Ishikawa (cell line): Measurements from ENCODE around the gene MICALL2.

Experiments
- CEBPB ChIP-seq: IDR thresholded peaks from 2 replicates; pipeline ENCODE4 v1.6.1; 2012
- CREB1 ChIP-seq: IDR thresholded peaks from 2 replicates; pipeline ENCODE4 v1.6.1; 2012; ENCODE audit warnings: low read depth
- EGR1 ChIP-seq: IDR thresholded peaks from 2 replicates; pipeline ENCODE4 v1.6.1; 2012
- EP300 ChIP-seq: IDR thresholded peaks from 2 replicates; pipeline ENCODE4 v1.6.1; 2012; ENCODE audit warnings: borderline replicate concordance
- FOXM1 ChIP-seq: IDR thresholded peaks from 2 replicates; pipeline ENCODE4 v1.6.1; 2012; ENCODE audit warnings: low read depth, borderline replicate concordance
- MAX ChIP-seq: IDR thresholded peaks from 2 replicates; pipeline ENCODE4 v1.6.1; 2012
- NFIC ChIP-seq: IDR thresholded peaks from 2 replicates; pipeline ENCODE4 v1.6.1; 2012
- RAD21 ChIP-seq: IDR thresholded peaks from 2 replicates; pipeline ENCODE4 v1.6.1; 2012; ENCODE audit warnings: low read depth
- REST ChIP-seq: IDR thresholded peaks from 2 replicates; pipeline ENCODE4 v1.6.1; 2012; ENCODE audit warnings: low read depth, mild to moderate bottlenecking
- TAF1 ChIP-seq: IDR thresholded peaks from 2 replicates; pipeline ENCODE4 v1.6.1; 2012; ENCODE audit warnings: low read depth, mild to moderate bottlenecking
- TCF12 ChIP-seq: IDR thresholded peaks from 2 replicates; pipeline ENCODE4 v1.6.1; 2012; ENCODE audit warnings: low read depth
- TEAD4 ChIP-seq: IDR thresholded peaks from 2 replicates; pipeline ENCODE4 v1.6.1; 2012
- USF1 ChIP-seq: IDR thresholded peaks from 2 replicates; pipeline ENCODE4 v1.6.1; 2012
- YY1 ChIP-seq: IDR thresholded peaks from 2 replicates; pipeline ENCODE4 v1.6.1; 2012; ENCODE audit warnings: low read depth
- ZBTB7A ChIP-seq: IDR thresholded peaks from 2 replicates; pipeline ENCODE4 v1.6.1; 2012; ENCODE audit warnings: low read depth

Gene MICALL2

GRCh38 chr7:1403638-1404459 is 55.4 kb downstream of the MICALL2 start:
- TF ChIP-seq MAX (peak; percentile 44; the same call in 1 of the 2 replicates), EP300 (no peak)

- no peak for TF ChIP-seq ZBTB7A
- TF ChIP-seq TAF1: no peak
- TF ChIP-seq FOXM1: no peak
- no peak for TF ChIP-seq USF1
- no peak for TF ChIP-seq EP300
- TF ChIP-seq EGR1: no peak
- no peak for TF ChIP-seq RAD21
- TF ChIP-seq CREB1: no peak
Measured at GRCh38 chr7:1402791-1403637, 56.3 kb downstream of the MICALL2 start.

GRCh38 chr7:1402110-1402790 is 57.0 kb downstream of the MICALL2 start:
- no peak for TF ChIP-seq TCF12
- TF ChIP-seq EGR1: no peak
- 0 out of 2 replicates have a peak, but pooled peaks have one; percentile 48 for TF ChIP-seq YY1
- no peak for TF ChIP-seq REST

GRCh38 chr7:1401011-1401410 is 58.3 kb downstream of the MICALL2 start:
- TF ChIP-seq NFIC (no peak), RAD21 (no peak), REST (no peak), FOXM1 (no peak), CEBPB (no peak), TAF1 (no peak), EGR1 (no peak), TEAD4 (no peak), USF1 (no peak), YY1 (no peak), ZBTB7A (no peak), EP300 (no peak), TCF12 (no peak), CREB1 (no peak), MAX (no peak)

- no peak for TF ChIP-seq TAF1
- TF ChIP-seq TEAD4: no peak
- TF ChIP-seq TCF12: no peak
- TF ChIP-seq NFIC: no peak
- TF ChIP-seq MAX: no peak
- no peak for TF ChIP-seq CEBPB
- no peak for TF ChIP-seq EP300
- TF ChIP-seq CREB1: no peak
- TF ChIP-seq RAD21: no peak
- TF ChIP-seq YY1: no peak
- TF ChIP-seq EGR1: no peak
- TF ChIP-seq ZBTB7A: no peak
- TF ChIP-seq REST: no peak
- TF ChIP-seq USF1: no peak
Measured at GRCh38 chr7:1400371-1400770, 58.9 kb downstream of the MICALL2 start.
